ENCODE data around the gene PHTF1.

The PHTF1 gene

DNA sequence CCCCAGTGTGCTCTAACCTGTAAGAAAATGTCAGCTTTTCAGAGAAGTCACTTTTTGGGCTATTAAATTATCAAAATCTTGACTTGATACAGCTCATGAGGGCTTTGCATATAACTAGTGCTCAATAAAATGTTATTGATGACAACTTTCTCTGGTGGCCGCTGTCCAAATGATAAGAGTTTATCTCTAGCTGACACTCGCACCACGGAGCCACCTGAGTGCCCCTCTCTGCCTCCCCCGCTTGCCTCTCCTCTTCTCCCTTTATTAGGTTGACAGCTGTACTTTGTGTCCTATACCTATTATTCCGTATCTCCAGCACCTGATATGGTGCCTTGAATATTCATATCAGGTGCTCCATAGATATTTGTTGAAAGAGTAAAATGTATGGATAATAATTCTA, 82.8 kb downstream of the PHTF1 start:
- DNase-seq (ENCODE audit: low read depth): no peak
- no peak overlapping the region for H3K4me3 ChIP-seq (ENCODE audit: low read length)
- TF ChIP-seq, protein P1, sequence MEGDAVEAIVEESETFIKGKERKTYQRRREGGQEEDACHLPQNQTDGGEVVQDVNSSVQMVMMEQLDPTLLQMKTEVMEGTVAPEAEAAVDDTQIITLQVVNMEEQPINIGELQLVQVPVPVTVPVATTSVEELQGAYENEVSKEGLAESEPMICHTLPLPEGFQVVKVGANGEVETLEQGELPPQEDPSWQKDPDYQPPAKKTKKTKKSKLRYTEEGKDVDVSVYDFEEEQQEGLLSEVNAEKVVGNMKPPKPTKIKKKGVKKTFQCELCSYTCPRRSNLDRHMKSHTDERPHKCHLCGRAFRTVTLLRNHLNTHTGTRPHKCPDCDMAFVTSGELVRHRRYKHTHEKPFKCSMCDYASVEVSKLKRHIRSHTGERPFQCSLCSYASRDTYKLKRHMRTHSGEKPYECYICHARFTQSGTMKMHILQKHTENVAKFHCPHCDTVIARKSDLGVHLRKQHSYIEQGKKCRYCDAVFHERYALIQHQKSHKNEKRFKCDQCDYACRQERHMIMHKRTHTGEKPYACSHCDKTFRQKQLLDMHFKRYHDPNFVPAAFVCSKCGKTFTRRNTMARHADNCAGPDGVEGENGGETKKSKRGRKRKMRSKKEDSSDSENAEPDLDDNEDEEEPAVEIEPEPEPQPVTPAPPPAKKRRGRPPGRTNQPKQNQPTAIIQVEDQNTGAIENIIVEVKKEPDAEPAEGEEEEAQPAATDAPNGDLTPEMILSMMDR (conservative IDR thresholded peaks at IDR 0.05; ENCODE audit: low read depth, low read length): no peak

DNA sequence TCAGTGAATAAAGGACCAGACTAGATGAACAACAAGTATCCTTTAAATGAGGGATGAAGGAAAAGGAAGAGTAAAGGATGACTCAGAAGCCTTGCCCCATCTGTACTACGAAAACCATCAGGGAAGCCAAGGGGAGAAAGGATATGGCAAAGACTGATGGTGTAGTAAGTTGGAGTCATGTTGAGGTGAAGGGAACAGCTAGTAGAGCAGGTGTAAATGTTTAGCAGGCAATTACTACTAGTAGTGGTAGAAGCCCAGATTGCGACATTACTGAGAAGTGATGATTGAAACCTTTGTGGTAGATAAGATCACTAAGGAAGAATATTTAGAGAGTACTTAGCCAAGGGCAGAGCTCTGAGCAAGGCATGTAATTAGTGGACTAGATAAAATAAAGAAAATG, 84.0 kb downstream of the PHTF1 start:
- no peak overlapping the region for H3K4me3 ChIP-seq (ENCODE audit: low read length)
- TF ChIP-seq, protein P1 (conservative IDR thresholded peaks at IDR 0.05; ENCODE audit: low read depth, low read length): no peak
- no peak for DNase-seq (ENCODE audit: low read depth)

DNA sequence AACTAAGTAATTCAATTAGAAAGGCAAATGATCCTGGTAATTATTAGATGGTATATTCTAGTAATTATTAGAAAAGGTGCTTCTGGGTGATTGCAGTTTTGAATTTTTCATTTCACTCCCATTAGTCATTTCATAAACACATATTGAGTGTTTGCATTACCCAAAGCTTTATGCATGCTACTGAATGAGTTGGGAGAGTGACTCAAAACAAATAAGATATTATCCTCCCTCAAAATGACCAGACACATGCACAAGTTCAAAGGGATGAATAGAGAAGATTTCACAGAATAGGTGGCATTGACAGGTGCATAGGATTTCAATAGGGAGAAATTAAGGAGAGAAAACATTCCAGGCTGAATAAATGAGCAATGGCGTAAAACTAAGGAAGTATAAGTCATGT, 84.7 kb downstream of the PHTF1 start:
- DNase-seq (ENCODE audit: low read depth): no peak
- TF ChIP-seq, protein P1 (conservative IDR thresholded peaks at IDR 0.05; ENCODE audit: low read depth, low read length): no peak
- no peak overlapping the region for H3K4me3 ChIP-seq (ENCODE audit: low read length)

DNA sequence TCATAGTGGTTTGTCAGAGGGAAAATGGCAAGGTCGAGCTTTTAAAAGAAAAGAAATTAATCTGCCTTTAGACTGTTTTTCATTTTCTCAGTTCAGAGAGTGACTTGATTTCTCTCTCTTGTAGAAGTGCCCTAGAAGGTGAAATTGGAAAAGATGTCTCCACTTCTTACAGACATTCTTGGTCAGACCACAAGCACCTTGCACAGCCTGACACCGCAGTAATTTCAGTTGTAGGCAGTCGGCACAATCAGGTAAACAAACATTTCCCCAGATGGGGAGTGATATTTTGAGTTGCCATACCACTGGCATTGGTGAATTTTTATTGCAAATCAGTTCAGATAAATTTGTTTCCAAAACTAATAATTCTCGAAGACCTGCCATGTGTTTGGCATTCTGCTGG, 86.8 kb downstream of the PHTF1 start:
- no peak overlapping the region for H3K4me3 ChIP-seq (ENCODE audit: low read length)
- TF ChIP-seq, protein P1 (conservative IDR thresholded peaks at IDR 0.05; ENCODE audit: low read depth, low read length): no peak
- no peak for DNase-seq (ENCODE audit: low read depth)

DNA sequence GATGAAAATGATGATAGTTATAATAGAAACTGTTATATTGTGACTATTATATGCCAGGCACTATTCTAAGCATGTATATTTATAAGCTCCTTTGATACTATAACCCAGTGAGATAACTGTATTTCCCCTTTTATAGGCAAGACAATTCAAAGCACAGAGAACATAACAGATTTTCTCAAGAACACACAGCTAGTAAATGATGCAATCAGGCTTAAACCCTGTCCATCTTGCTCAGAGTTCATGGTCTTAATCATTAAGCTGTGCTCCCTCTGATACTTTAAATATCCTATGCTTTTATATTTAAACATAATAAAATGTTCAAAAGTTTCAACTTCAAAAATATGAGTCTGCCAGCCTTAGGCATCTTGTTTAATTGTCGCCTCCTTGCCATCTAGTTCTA, 88.6 kb downstream of the PHTF1 start:
- no peak for DNase-seq (ENCODE audit: low read depth)
- H3K4me3 ChIP-seq (ENCODE audit: low read length): no peak overlapping the region
- TF ChIP-seq, protein P1 (conservative IDR thresholded peaks at IDR 0.05; ENCODE audit: low read depth, low read length): no peak

DNA sequence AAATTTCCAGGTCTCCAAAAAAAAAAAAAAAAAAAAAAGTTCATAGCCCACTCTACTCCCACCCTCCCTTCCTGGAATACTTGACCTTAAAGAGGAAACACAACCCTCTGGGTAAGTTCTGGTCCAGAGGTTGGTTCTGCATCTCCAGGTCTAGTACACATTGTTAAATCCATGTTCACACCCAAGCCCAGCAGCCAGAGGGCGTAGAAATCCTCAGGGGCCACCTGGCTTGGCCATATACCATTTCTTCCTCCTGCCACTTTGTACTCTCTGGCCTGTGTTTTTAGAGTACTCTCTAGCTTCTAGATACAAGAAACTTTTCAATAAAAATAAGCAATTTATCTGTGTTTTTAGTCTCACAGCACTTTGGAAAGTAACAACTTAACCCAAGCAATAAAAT, 89.3 kb downstream of the PHTF1 start:
- H3K4me3 ChIP-seq (ENCODE audit: low read length): no peak overlapping the region
- DNase-seq (ENCODE audit: low read depth): no peak
- TF ChIP-seq, protein P1 (conservative IDR thresholded peaks at IDR 0.05; ENCODE audit: low read depth, low read length): no peak

DNA sequence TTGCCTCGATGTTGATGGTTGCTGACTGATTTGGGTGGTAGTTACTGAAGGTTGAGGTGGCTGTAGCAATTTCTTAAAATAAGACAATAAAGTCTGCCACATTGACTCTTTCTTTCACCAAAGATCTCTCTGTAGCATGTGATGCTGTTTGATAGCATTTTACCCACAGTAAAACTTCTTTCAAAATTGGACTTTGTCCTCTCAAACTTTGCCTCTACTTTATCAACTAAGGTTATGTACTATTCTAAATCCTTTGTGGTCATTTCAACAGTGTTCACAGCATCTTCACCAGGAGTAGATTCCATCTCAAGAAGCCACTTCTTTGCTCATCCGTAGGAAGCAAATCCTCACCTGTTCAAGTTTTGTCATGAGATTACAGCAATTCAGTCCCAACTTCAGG, 93.2 kb downstream of the PHTF1 start:
- no peak for DNase-seq (ENCODE audit: low read depth)
- TF ChIP-seq, protein P1 (conservative IDR thresholded peaks at IDR 0.05; ENCODE audit: low read depth, low read length): no peak
- H3K4me3 ChIP-seq (ENCODE audit: low read length): no peak overlapping the region

Data from retinal pigment epithelial cell (primary cell).